Left lung (tissue), 10 donors: ENCODE data around the gene RTN4RL2. TPM values are rescaled to one million over a fixed set of nuclear protein-coding genes. Genes with fewer than 3 reads are reported as not detected.

Experiments used
- ATAC-seq: fragments of 200-7000 bp; cut with Tn5 transposase; one replicate; pipeline ENCODE4 v1.9.1; 2020; ENCODE audit warnings: moderate library complexity
- DNase-seq, 4 donors: peaks; one replicate each; pipeline ENCODE4 v3.0.0-alpha.2; 2013 to 2020
- H3K27ac ChIP-seq, 2 donors: fragments of 200-600 bp; sonication (generic) in 1 of 2; one replicate each; pipeline versions ENCODE4 v1.5.0 to v1.8.0; 2020 to 2021
- H3K27me3 ChIP-seq, 2 donors: fragments of 200-600 bp; sonication (generic) in 1 of 2; one replicate each; pipeline versions ENCODE4 v1.5.0 to v1.8.0; 2020 to 2021
- H3K36me3 ChIP-seq, 2 donors: fragments of 200-600 bp; sonication (generic) in 1 of 2; one replicate each; pipeline versions ENCODE4 v1.5.0 to v1.8.0; 2020 to 2021
- H3K4me1 ChIP-seq, 2 donors: fragments of 200-600 bp; one replicate each; pipeline ENCODE4 v1.8.0; 2021
- H3K4me3 ChIP-seq, 2 donors: fragments of 200-600 bp; sonication (generic) in 1 of 2; one replicate each; pipeline versions ENCODE4 v1.5.0 to v1.8.0; 2020 to 2021; ENCODE audit warnings: mild to moderate bottlenecking in 1 of 2
- H3K9me3 ChIP-seq, 2 donors: fragments of 200-600 bp; sonication (generic) in 1 of 2; one replicate each; pipeline versions ENCODE4 v1.5.0 to v1.8.0; 2020 to 2021
- intact Hi-C, 2 donors: fragments of 100-400 bp; cut with DNase I; formaldehyde crosslinking; loops; one replicate each; pipeline versions ENCODE4 v1.11.2 to v1.14.2; 2022
- polyA plus RNA-seq, 6 donors: library from polyadenylated mRNA; unstranded; fragments of 120-200 nt; gene quantifications; one replicate each; pipeline ENCODE4 v1.2.1, GENCODE V29; 2013; ENCODE audit not compliant: insufficient read length in 6 of 6
- total RNA-seq, 2 donors: library from RNA; stranded (reverse); fragmentation: NEBNext Ultra II Directional; extraction: Animal tissue kit (Norgen Biotek cat#: 25700); gene quantifications; one replicate each; pipeline ENCODE4 v1.2.1, GENCODE V29; 2021
- TF ChIP-seq, protein P1 (sequence below), 2 donors: fragments of 200-600 bp; sonication (generic) in 1 of 2; IDR thresholded peaks; one replicate each; pipeline versions ENCODE4 v1.5.0 to v1.8.0; 2021; ENCODE audit warnings: antibody characterized with exemption in 2 of 2
- donor health status: DM: no; HTN: yes; CAD: no.
- donor health status: DM: no; HTN: no; CAD: no.

The RTN4RL2 gene
- total and polyA plus RNA-seq, 8 donors = 0.87 to 4.8 (median 2.5) TPM

DNA sequence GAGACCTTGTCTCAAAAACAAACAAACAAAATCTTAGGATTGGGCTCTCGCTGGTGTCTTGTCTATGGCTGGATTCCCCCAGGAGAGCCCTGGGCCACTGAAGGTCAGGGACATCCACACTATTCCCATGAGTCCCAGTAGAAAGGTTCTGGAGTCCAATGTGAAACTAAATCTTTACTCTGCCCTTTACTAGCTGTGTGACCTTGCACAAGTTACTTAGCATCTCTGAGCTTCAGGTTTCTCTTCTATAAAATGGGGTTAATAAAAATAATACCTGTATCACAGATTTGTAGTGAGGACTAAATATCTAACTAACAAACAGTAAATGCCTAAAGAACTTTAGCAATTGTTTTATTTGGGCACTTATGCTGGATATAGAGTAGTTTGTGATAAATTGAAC, 46.2 kb downstream of the RTN4RL2 start:
- intact Hi-C loops = no loop called here
- Histone ChIP-seq H3K27me3 (no peaks in the 10 kb centered on the region), H3K36me3 (peaks cover 0 to 3% of the 10 kb centered on the region in 2 donors), H3K4me1 (no peaks in the 10 kb centered on the region), H3K27ac (no peak overlapping the region), H3K4me3 (no peak overlapping the region), H3K9me3 (no peaks in the 10 kb centered on the region)
- no peak for ATAC-seq
- no peak for DNase-seq
- TF ChIP-seq, protein P1, sequence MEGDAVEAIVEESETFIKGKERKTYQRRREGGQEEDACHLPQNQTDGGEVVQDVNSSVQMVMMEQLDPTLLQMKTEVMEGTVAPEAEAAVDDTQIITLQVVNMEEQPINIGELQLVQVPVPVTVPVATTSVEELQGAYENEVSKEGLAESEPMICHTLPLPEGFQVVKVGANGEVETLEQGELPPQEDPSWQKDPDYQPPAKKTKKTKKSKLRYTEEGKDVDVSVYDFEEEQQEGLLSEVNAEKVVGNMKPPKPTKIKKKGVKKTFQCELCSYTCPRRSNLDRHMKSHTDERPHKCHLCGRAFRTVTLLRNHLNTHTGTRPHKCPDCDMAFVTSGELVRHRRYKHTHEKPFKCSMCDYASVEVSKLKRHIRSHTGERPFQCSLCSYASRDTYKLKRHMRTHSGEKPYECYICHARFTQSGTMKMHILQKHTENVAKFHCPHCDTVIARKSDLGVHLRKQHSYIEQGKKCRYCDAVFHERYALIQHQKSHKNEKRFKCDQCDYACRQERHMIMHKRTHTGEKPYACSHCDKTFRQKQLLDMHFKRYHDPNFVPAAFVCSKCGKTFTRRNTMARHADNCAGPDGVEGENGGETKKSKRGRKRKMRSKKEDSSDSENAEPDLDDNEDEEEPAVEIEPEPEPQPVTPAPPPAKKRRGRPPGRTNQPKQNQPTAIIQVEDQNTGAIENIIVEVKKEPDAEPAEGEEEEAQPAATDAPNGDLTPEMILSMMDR (IDR thresholded peaks at IDR 0.05) = no peak

- H3K9me3 ChIP-seq = no peaks in the 10 kb centered on the region
- H3K36me3 ChIP-seq = peaks cover 0 to 3% of the 10 kb centered on the region in 2 donors
- intact Hi-C loops = no loop called here
- peaks cover 0 to 1% of the 10 kb centered on the region in 2 donors for H3K4me1 ChIP-seq
- no peaks in the 10 kb centered on the region for H3K27me3 ChIP-seq
- no peak overlapping the region for H3K27ac ChIP-seq
- DNase-seq (no peak), ATAC-seq (no peak)
- TF ChIP-seq, protein P1 (IDR thresholded peaks at IDR 0.05) = no peak
- H3K4me3 ChIP-seq = no peak overlapping the region
These were observed 48.2 kb downstream of the RTN4RL2 start for GRCh38 chr11:57508341-57509170.

DNA sequence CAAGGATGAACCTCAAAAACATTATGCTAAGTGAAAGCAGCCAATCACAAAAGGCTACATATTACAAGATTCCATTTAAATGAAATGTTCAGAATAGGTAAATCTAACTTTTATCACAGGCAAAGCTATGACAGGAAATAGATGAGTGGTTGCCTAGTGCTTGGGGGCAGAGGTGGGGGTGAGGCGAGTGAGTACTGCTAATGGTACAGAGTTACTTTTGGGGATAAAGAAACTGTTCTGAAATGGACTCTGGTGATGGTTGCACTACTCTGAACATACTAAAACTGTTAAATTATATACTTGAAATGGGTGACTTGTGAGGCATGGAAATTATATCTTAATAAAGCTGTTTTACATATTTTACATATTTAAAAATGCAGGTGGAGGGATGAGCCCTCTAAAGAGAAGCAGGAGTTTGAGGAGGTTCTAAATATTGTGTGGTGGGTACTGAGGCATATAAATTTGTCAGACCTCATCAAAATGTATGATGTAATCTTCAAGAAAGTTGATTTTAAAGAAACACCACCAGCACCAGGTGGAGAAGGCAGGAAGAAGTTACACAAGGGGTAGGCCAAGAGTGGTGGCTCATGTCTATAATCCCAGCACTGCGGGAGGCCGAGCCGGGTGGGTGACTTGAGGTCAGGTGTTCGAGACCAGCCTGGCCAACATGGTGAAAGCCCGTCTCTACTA, 51.6 kb downstream of the RTN4RL2 start:
- intact Hi-C loops = no loop called here

DNA sequence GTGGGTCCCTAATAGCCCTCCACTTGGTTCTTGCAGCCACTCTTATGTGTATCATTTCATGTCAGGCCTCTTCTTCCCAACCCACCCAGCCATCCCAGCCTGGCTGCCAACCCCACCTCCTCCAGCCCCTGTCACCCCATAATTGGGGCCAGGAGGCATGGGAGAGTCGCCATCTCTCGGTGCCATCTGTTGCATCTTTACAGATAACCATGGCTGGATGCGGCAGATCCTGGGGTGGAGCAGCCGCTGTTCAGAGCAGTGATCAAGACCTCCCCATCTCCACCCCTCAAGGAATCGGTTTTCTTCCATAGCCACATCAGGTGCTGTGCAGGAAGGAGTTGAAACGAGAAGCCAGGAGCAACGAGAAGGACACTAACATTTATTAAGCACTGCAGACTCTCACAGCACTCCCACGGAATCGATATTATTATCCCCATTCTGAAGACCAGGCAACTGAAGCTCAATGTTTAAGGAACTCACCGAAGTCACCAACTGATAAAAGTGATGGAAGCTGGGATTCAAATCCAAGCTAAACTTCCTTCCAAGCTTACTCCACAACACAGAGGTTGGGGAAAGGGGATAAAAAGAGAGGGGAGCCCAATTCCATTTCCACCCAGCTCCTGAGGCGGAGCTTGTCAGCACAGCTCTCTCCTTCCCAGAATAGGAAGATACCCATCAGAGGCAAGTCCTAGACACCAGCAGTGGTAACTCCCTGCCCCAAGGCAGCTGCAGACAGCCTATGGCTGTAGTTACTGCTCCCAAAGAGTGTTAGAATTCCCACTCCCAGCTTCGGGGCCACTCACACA, 52.5 kb downstream of the RTN4RL2 start:
- ATAC-seq (no peak), DNase-seq (no peak)
- Histone ChIP-seq H3K27ac (no peak overlapping the region), H3K9me3 (no peaks in the 10 kb centered on the region), H3K4me1 (peaks cover 0 to 28% of the 10 kb centered on the region in 2 donors), H3K4me3 (no peak overlapping the region), H3K36me3 (no peaks in the 10 kb centered on the region), H3K27me3 (no peaks in the 10 kb centered on the region)
- TF ChIP-seq, protein P1 (IDR thresholded peaks at IDR 0.05) = no peak
- intact Hi-C loops = no loop called here

More for the DNA sequence above, 51.6 kb downstream of the RTN4RL2 start:
- no peak for ATAC-seq
- H3K4me1 ChIP-seq = peaks cover 0 to 28% of the 10 kb centered on the region in 2 donors
- no peaks in the 10 kb centered on the region for H3K36me3 ChIP-seq
- H3K27ac ChIP-seq = no peak overlapping the region
- TF ChIP-seq, protein P1 (IDR thresholded peaks at IDR 0.05) = no peak
- H3K9me3 ChIP-seq = no peaks in the 10 kb centered on the region
- H3K27me3 ChIP-seq = no peaks in the 10 kb centered on the region
- no peak overlapping the region for H3K4me3 ChIP-seq
- no peak for DNase-seq
